Neural cell (in vitro differentiated cells): ENCODE data around the gene NFAT5. TPM values are rescaled to one million over a fixed set of nuclear protein-coding genes. Genes with fewer than 3 reads are reported as not detected.

ENCODE experiments used
- H2AFZ ChIP-seq: fragments of 200-600, 300-800 bp; sonication (generic), shearing (Covaris generic); 2 replicates; pipeline ENCODE4 v1.6.0; 2014; ENCODE audit warnings: low read depth, mild to moderate bottlenecking, antibody characterized with exemption, low read length, moderate library complexity
- H3F3A ChIP-seq: fragments of 200-600 bp; shearing (Covaris generic); 2 replicates; pipeline ENCODE4 v1.6.1; 2016; ENCODE audit warnings: mild to moderate bottlenecking, moderate library complexity, mixed read lengths, antibody characterized with exemption, low read length; ENCODE audit not compliant: insufficient read depth, poor library complexity, severe bottlenecking
- H3K27ac ChIP-seq: fragments of 200-600, 300-800 bp; sonication (generic), shearing (Covaris generic); 2 replicates; pipeline ENCODE4 v1.5.1; 2014; ENCODE audit warnings: mild to moderate bottlenecking, low read length, moderate library complexity
- H3K27me3 ChIP-seq: fragments of 300-800, 200-600 bp; sonication (generic), shearing (Covaris generic); 2 replicates; pipeline ENCODE4 v1.6.0; 2014; ENCODE audit warnings: mild to moderate bottlenecking, low read depth, low read length, moderate library complexity; ENCODE audit not compliant: insufficient read depth
- H3K36me3 ChIP-seq: fragments of 300-800, 200-600 bp; sonication (generic), shearing (Covaris generic); 2 replicates; pipeline ENCODE4 v1.5.1; 2014; ENCODE audit warnings: mild to moderate bottlenecking, antibody characterized with exemption, low read length, moderate library complexity; ENCODE audit not compliant: insufficient read depth
- H3K4me2 ChIP-seq: fragments of 300-800, 200-600 bp; sonication (generic), shearing (Covaris generic); 2 replicates; pipeline ENCODE4 v1.6.0; 2014; ENCODE audit warnings: mild to moderate bottlenecking, low read length
- H3K4me3 ChIP-seq: fragments of 300-800, 200-600 bp; sonication (generic), shearing (Covaris generic); 2 replicates; pipeline ENCODE4 v1.5.1; 2014; ENCODE audit warnings: mild to moderate bottlenecking, low read length, moderate library complexity
- H3K79me2 ChIP-seq: fragments of 200-600 bp; shearing (Covaris generic); replicated peaks from 2 replicates; pipeline ENCODE4 v1.6.0; 2014; ENCODE audit warnings: mild to moderate bottlenecking, low read length, moderate library complexity; ENCODE audit not compliant: insufficient read depth
- H3K9ac ChIP-seq: fragments of 300-800, 200-600 bp; sonication (generic), shearing (Covaris generic); 2 replicates; pipeline ENCODE4 v1.6.1; 2016; ENCODE audit warnings: mild to moderate bottlenecking, low read length, mixed read lengths
- H3K9me2 ChIP-seq: fragments of 200-600 bp; shearing (Covaris generic); 2 replicates; pipeline ENCODE4 v1.6.1; 2016; ENCODE audit warnings: mild to moderate bottlenecking, low read length, mixed read lengths; ENCODE audit not compliant: insufficient read depth
- H3K9me3 ChIP-seq: fragments of 200-600, 300-800 bp; sonication (generic), shearing (Covaris generic); 2 replicates; pipeline ENCODE4 v1.6.1; 2016; ENCODE audit warnings: mild to moderate bottlenecking, mixed run types, low read length, moderate library complexity, mixed read lengths
- H4K20me1 ChIP-seq: fragments of 200-600 bp; shearing (Covaris generic); 2 replicates; pipeline ENCODE4 v1.6.1; 2016; ENCODE audit warnings: mild to moderate bottlenecking, mixed run types; ENCODE audit not compliant: insufficient read depth
- CTCF ChIP-seq: fragments of 450-650 bp; IDR thresholded peaks from 2 replicates; pipeline ENCODE4 v1.5.1; 2014; ENCODE audit warnings: antibody characterized with exemption, mild to moderate bottlenecking, moderate library complexity; ENCODE audit not compliant: poor library complexity, severe bottlenecking
- EP300 ChIP-seq: fragments of 450-650 bp; conservative IDR thresholded peaks from 2 replicates; pipeline ENCODE4 v1.6.1; 2014; ENCODE audit warnings: antibody characterized with exemption, mild to moderate bottlenecking, moderate library complexity; ENCODE audit not compliant: poor library complexity, severe bottlenecking
- EZH2 ChIP-seq: fragments of 200-600, 300-800 bp; shearing (Covaris generic), sonication (generic); IDR thresholded peaks from 2 replicates; pipeline ENCODE4 v1.6.1; 2014; ENCODE audit warnings: antibody characterized with exemption, low read length, borderline replicate concordance, mild to moderate bottlenecking; ENCODE audit not compliant: insufficient read depth, poor library complexity, severe bottlenecking
- MXI1 ChIP-seq: fragments of 450-650 bp; conservative IDR thresholded peaks from 2 replicates; pipeline ENCODE4 v1.6.1; 2014; ENCODE audit warnings: antibody characterized with exemption, mild to moderate bottlenecking; ENCODE audit not compliant: poor library complexity, severe bottlenecking
- POLR2AphosphoS5 ChIP-seq: IDR thresholded peaks from 2 replicates; pipeline ENCODE4 v1.6.1; 2012
- RAD21 ChIP-seq: fragments of 450-650 bp; conservative IDR thresholded peaks from 2 replicates; pipeline ENCODE4 v1.6.1; 2014; ENCODE audit warnings: antibody characterized with exemption, mild to moderate bottlenecking, moderate library complexity
- REST ChIP-seq: IDR thresholded peaks from 2 replicates; pipeline ENCODE4 v1.6.1; 2012; ENCODE audit warnings: borderline replicate concordance
- SMC3 ChIP-seq: fragments of 450-650 bp; conservative IDR thresholded peaks from 2 replicates; pipeline ENCODE4 v1.6.1; 2014; ENCODE audit warnings: antibody characterized with exemption, mild to moderate bottlenecking, moderate library complexity; ENCODE audit not compliant: poor library complexity
- TAF1 ChIP-seq: IDR thresholded peaks from 2 replicates; pipeline ENCODE4 v1.6.1; 2012; ENCODE audit warnings: low read depth
- polyA plus RNA-seq: library from polyadenylated mRNA; depleted of rRNA; stranded (reverse); fragments of >200 nt; gene quantifications from 2 replicates; pipeline ENCODE4 v1.2.3, GENCODE V29; 2014

Gene NFAT5
- polyA plus RNA-seq, 1 donor from 2014 or later: 9.2 TPM

GRCh38 chr16:69596801-69597200 lies 31.0 kb downstream of the NFAT5 start:
- H3F3A ChIP-seq: no peaks in the 10 kb centered on the region
- peaks cover 26% of the 10 kb centered on the region for H3K79me2 ChIP-seq
- H3K4me3 ChIP-seq: no peak overlapping the region
- H3K27ac ChIP-seq: no peak overlapping the region
- H2AFZ ChIP-seq: no peak overlapping the region
- no peak overlapping the region for H3K9ac ChIP-seq
- no peak overlapping the region for H3K4me2 ChIP-seq
- no peaks in the 10 kb centered on the region for H3K36me3 ChIP-seq
- no peaks in the 10 kb centered on the region for H3K27me3 ChIP-seq
- H3K9me3 ChIP-seq: no peaks in the 10 kb centered on the region
- no peak for TF ChIP-seq SMC3
- no peak for TF ChIP-seq POLR2AphosphoS5
- no peak for TF ChIP-seq CTCF
- TF ChIP-seq EZH2: no peak
- no peak for TF ChIP-seq REST
- TF ChIP-seq EP300: no peak
- no peak for TF ChIP-seq RAD21
- TF ChIP-seq TAF1: no peak
- TF ChIP-seq MXI1: no peak
- H4K20me1 ChIP-seq: no peaks in the 10 kb centered on the region
- no peaks in the 10 kb centered on the region for H3K9me2 ChIP-seq

- no peaks in the 10 kb centered on the region for H3K36me3 ChIP-seq
- H3K4me3 ChIP-seq: no peak overlapping the region
- H3K79me2 ChIP-seq: peaks cover 26% of the 10 kb centered on the region
- H2AFZ ChIP-seq: no peak overlapping the region
- H4K20me1 ChIP-seq: no peaks in the 10 kb centered on the region
- H3K9me2 ChIP-seq: no peaks in the 10 kb centered on the region
- no peak overlapping the region for H3K9ac ChIP-seq
- no peaks in the 10 kb centered on the region for H3K9me3 ChIP-seq
- TF ChIP-seq EZH2: no peak
- no peak overlapping the region for H3K27ac ChIP-seq
- H3F3A ChIP-seq: no peaks in the 10 kb centered on the region
- H3K27me3 ChIP-seq: no peaks in the 10 kb centered on the region
- no peak overlapping the region for H3K4me2 ChIP-seq
These were observed 32.3 kb downstream of the NFAT5 start for GRCh38 chr16:69598045-69598444.

GRCh38 chr16:69599731-69600130 lies 34.0 kb downstream of the NFAT5 start:
- TF ChIP-seq TAF1 (no peak), MXI1 (no peak), RAD21 (no peak), POLR2AphosphoS5 (no peak), CTCF (no peak), REST (no peak), EP300 (no peak), EZH2 (no peak), SMC3 (no peak)
- Histone ChIP-seq H4K20me1 (no peaks in the 10 kb centered on the region), H2AFZ (no peak overlapping the region), H3K27me3 (no peaks in the 10 kb centered on the region), H3K4me2 (no peak overlapping the region), H3K9me3 (no peaks in the 10 kb centered on the region), H3K4me3 (no peak overlapping the region), H3K9me2 (no peaks in the 10 kb centered on the region), H3K36me3 (no peaks in the 10 kb centered on the region), H3K9ac (no peak overlapping the region), H3K79me2 (peaks cover 28% of the 10 kb centered on the region), H3F3A (no peaks in the 10 kb centered on the region), H3K27ac (no peak overlapping the region)
